NOMO-1 treated with dmso at 0.1 percent for 144 hours (cell line): ENCODE results near the gene SPSB4.
"Not testable (repeated sequence)": the region's sequence is repeated elsewhere in the genome, so short reads cannot be mapped to it uniquely, and the experiment has no call there.

Experiments
- DNase-seq: peaks from one replicate; lab custom pipeline; 2025; ENCODE audit not compliant: unreplicated experiment; lab: John Stamatoyannopoulos, UW

Gene SPSB4

GRCh38 chr3:141114179-141114745 lies 63.1 kb downstream of the SPSB4 start:
- DNase-seq: no peak

- no peak for DNase-seq
These were observed 63.8 kb downstream of the SPSB4 start for GRCh38 chr3:141114816-141115460.

GRCh38 chr3:141115789-141116541 lies 64.8 kb downstream of the SPSB4 start:
- no peak for DNase-seq

GRCh38 chr3:141116721-141117120 lies 65.6 kb downstream of the SPSB4 start:
- DNase-seq: no peak

DNA sequence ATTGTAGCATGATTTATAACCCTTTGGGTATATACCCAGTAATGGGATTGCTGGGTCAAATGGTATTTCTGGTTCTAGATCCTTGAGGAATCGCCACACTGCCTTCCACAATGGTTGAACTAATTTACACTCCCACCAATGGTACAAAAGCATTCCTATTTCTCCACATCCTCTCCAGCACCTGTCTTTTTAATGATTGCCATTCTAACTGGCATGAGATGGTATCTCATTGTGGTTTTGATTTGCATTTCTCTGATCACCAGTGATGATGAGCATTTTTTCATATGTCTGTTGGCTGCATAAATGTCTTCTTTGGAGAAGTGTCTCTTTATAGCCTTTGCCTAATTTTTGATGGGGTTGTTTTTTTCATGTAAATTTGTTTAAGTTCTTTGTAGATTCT lies 66.8 kb downstream of the SPSB4 start:
- not testable (repeated sequence) for DNase-seq

- DNase-seq: no peak
These were observed 71.4 kb downstream of the SPSB4 start for GRCh38 chr3:141122455-141123030.

DNA sequence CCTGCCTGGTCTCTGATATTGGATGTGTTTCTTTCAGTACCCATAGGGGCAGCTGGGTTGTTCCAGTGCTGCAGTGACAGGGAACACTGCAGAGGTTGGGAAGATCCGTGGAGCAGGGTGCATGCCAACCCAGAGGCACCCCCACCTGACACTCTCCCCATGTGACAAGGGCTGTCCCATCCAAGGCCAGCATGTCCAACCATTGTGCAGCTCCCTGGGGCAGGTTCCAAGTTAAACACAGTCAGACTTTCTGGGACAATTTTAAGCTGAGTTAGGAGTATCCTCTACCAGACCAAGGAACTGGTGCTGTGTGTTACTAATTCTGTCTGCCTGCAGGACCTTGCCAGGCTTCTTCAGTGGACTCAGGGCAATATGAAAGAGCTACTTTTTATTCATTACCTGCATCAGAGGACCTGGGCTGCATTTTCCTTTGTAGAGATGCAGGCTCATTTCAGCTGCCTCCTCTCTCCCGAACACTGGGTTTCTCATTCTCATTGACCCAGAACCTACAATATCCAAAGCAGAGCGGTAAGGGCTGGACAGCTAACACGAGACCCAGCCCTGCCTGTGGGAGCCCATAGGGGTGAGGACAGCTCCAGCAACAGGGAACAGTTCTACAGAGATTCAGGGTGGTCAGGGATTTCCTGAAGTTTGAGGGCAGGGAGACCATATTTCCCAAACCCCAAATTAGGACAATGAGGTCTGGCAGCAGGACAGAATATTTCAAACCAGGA lies 72.7 kb downstream of the SPSB4 start:
- no peak for DNase-seq

- DNase-seq: no peak
These were observed 73.6 kb downstream of the SPSB4 start for GRCh38 chr3:141124715-141125114.

GRCh38 chr3:141125351-141125750 lies 74.2 kb downstream of the SPSB4 start:
- DNase-seq: no peak

DNA sequence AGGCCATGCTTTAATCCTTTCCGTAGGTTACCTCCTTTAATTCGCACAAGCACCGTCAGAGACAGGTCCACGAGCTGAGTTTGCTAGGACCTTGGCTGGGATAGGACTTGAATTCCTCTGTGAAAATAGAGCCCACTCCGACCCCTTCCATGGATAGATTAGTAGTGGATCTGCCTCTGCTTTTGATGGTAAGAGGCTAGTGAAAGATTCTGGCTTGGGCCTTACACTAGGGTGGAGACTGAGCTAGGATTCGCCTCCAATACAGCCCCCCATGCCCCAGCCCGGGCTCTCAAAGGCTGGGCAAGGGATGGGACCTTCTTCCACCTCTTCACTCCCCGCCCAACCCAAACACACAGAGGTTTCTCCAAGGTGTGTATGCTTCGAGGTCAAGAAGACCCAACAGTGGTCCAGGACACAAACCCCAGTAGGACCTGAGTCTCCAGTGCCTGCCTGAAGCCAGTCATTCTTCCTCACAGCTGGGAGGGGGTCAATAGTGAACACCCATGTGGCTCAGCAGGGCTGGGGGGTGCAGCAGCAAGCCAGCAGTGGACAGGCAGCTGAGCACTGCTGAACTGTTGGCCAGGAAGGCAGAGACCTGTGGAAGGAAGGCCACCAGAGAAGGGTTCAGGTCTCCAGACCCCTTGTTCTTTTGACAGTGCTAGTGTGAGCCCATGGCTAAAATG lies 75.7 kb downstream of the SPSB4 start:
- no peak for DNase-seq

GRCh38 chr3:141127344-141128125 lies 76.4 kb downstream of the SPSB4 start:
- no peak for DNase-seq

- DNase-seq: no peak
These were observed 77.1 kb downstream of the SPSB4 start for GRCh38 chr3:141128126-141128777.

DNA sequence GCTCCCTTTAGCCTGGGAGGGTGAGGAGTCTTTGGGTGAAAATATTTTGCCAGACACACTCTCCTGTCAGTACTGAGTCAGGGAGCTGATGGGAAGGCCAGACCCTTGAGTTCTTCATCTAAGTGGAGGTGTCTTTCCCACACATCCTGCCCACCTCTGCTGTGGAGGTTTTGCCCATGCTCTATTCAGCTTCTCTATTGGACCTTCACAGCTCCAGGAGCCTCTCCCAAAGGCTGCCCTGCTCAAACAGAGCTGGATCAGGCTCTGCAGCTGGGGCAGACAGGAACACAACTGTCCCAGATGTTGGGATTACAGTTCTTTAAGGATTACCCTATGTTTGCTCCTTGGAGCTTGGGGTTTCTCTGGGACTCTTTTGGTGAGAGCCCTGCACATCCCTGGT lies 77.9 kb downstream of the SPSB4 start:
- no peak for DNase-seq

- no peak for DNase-seq
These were observed 78.4 kb downstream of the SPSB4 start for GRCh38 chr3:141129541-141130011.

- no peak for DNase-seq
These were observed 92.4 kb downstream of the SPSB4 start for GRCh38 chr3:141143517-141143916.

DNA sequence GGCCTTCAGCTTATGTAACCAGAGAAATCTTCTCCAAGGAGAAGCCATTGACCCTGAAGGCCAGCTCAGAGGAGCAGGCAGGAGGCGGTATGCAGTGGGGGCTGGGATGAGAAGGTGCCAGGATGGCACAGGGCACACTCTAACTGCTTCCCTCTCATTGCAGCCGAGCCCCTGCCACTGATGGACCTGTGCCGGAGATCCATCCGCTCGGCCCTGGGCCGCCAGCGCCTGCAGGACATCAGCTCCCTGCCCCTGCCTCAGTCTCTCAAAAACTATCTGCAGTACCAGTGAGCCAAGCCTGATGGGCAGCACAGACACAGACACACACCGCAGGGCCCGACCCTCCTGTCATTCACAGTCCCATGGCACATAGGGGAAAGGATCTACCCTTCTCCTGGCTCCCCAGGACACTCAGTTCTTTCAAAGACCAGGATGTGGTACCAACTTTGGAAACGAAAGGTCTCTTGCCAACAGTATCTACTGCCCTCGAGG lies 95.9 kb downstream of the SPSB4 start:
- no peak for DNase-seq

- DNase-seq: no peak
These were observed 96.5 kb downstream of the SPSB4 start for GRCh38 chr3:141147657-141148056.

DNA sequence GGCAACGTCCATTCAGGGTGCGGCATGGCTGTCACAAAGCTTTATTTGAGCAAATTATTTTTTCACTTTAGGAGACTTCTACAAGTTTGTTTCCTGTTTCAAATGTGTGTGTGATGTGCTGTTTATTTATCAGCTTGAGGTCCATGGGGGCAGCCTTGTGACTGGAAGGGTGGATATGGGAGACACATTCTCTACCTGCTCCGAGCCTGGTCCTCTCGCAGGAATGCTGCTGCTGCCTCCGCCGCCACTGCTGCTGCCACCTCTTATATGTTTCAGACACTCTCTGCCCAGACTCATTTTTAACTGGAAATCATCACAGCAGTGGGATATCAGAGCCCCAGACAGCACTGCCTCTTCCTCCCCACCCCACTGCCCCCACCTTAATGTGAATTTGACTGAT lies 97.0 kb downstream of the SPSB4 start:
- no peak for DNase-seq

GRCh38 chr3:141148770-141149169 lies 97.6 kb downstream of the SPSB4 start:
- no peak for DNase-seq
